GM18505 (cell line): ENCODE measurements around the gene PERM1.
"Not testable (repeated sequence)": the region's sequence is repeated elsewhere in the genome, so short reads cannot be mapped to it uniquely, and the experiment has no call there.

Source experiments
- ATAC-seq: cut with Tn5 transposase; IDR thresholded peaks from one replicate; pipeline ENCODE4 v1.9.1; 2021; ENCODE audit not compliant: unreplicated experiment
- POLR2A ChIP-seq: IDR thresholded peaks from 4 replicates; pipeline ENCODE4 v1.6.1; 2011; ENCODE audit warnings: borderline replicate concordance; ENCODE audit not compliant: insufficient read depth, insufficient read length; ENCODE audit errors: extremely low read depth

PERM1 gene, protein sequence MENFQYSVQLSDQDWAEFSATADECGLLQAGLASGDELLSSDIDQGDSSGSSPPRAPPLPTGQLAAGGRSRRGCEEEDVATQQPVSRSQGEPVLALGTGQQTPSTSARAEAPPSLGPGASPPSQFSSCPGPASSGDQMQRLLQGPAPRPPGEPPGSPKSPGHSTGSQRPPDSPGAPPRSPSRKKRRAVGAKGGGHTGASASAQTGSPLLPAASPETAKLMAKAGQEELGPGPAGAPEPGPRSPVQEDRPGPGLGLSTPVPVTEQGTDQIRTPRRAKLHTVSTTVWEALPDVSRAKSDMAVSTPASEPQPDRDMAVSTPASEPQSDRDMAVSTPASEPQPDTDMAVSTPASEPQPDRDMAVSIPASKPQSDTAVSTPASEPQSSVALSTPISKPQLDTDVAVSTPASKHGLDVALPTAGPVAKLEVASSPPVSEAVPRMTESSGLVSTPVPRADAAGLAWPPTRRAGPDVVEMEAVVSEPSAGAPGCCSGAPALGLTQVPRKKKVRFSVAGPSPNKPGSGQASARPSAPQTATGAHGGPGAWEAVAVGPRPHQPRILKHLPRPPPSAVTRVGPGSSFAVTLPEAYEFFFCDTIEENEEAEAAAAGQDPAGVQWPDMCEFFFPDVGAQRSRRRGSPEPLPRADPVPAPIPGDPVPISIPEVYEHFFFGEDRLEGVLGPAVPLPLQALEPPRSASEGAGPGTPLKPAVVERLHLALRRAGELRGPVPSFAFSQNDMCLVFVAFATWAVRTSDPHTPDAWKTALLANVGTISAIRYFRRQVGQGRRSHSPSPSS

DNA sequence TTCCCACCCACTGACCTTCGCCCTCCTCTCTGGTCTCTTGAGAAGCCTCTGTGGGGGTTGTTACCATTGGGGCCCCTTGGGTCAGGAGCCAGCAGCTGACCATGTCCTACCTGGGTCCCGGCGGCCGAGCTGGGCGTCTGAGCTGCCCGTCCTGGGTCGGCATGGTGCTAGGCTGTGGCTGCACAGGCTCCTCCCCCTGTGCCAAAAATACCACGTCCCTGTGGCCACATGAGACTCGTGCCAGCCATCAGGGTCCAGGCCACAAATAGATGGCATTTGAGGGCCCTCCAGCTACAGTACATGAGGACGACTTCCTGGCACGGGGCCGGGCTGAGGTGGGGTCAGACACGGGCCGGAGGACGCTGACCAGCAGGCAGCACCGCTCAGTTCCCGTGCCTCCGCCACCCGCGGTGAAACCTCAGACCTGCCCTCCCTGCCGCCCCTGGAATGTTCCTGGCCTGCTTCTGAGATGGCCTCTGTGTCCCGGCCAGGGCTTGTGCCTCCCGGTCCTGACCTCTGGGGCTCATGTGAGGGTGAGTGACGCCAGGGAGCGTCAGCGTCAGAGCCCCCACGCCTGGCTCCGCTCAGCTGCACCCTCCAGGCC lies at the start of gene PERM1:
PERM1 (minus strand) TSS at position 139 of the 604 bp plus-strand sequence. CDS start 1,064 bp downstream, outside the sequence.
- no peak for TF ChIP-seq POLR2A
- ATAC-seq, result no peak

DNA sequence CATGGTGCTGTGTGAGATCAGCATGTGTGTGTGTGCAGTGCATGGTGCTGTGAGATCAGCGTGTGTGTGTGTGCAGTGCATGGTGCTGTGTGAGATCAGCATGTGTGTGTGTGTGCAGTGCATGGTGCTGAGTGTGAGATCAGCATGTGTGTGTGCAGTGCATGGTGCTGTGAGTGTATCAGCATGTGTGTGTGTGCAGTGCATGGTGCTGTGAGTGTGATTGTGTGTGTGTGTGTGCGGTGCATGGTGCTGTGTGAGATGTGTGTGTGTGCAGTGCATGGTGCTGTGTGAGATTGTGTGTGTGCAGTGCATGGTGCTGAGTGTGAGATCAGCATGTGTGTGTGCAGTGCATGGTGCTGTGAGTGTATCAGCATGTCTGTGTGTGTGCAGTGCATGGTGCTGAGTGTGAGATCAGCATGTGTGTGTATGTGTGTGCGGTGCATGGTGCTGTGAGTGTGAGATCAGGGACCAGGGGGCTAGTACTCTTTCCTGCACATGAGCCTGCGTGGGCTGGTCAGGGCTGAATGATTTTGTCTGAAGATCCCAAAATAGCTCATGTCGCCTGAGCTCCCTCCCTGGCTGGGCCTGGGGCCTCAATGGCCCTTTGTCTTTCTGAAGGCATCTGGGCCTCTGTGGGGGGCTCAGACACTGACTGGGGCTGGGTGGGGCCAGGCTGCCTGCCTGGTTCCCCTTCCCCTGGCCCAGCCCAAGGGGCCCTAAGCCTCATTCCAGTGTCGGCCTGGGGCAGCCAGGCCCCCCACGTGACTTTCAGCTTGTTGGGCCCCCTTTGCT lies 49.2 kb upstream of the PERM1 start:
- not testable (repeated sequence) for ATAC-seq

DNA sequence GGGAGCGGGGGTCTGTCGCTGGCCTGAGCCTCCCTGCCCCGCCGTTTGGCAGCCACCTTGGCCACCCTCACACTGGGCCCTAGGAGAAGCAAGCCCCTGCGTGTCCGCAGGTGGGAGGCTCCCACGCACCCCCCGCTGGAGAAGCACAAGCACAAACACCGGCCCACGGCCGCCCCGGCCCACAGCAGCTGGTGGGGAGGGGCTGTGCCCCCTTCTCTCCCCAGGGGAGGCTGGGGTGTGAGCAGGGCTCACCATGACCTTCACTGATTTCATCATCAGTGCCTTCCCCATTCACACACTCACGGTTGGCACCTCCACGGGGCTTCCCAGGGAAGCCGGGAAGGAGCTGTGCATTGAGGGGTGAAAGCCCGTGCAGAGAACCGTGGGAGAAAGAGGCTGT lies 45.9 kb upstream of the PERM1 start:
- no peak for ATAC-seq

DNA sequence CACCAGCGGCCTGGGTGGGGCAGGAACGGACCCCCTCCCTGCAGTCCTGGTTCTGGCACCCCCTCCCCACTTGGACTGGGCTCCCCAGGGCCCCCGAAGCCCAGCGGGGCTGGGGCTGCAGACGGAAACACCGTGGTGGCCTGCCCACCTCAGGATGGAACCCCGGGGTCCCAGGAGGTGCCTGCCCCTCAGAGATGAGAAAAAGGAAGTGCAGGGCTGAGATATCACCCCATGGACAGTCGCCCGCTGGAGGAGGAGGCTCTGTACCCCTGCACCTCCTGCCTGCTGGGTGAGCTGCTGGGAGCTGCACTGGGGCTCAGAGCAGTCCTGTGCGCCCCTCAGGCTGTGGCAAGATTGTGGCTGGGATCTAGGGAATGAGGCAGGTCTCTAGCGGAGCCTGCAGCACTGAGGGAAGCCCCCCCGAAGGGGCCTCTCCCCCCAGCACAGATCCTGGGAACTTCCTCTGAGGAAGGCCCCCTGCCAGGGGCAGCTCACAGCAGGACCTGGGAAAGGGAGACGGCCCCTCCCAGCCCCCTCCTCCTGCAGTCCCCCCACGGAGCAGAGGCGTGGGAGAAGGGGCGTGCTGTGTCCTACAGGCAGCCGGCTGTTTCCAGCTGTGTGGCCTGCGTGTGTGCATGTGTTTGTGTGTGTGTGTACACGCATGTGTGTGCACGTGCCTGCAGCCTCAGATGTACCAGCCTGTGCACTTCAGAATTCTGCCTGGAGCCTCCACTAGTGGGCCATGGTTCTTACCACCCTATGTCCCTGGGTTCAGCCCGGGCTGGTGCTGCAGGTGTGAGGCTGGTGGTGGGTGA lies 44.9 kb upstream of the PERM1 start:
- ATAC-seq, result no peak
- no peak for TF ChIP-seq POLR2A

More for the DNA sequence above, 45.9 kb upstream of the PERM1 start:
- no peak for TF ChIP-seq POLR2A

DNA sequence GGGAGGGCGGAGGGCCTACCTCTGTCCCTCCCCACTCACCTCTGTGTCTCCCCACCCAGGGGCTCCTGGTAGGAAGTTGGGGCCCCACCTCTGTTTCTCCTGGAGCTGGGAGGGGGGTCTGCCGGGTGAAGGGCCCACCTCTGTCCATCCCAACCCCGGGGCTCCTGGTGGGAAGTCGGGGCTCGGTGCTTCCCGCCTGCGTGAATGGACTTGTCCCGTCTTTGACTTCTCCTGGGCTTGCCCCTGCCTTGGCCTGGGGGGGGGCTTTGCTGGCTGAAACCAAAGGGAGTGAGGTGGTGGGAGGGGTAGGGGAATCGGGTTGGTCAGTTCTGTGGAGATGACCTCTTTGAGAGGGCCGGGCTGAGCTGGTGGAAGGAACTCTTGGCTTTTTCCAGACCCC lies 43.8 kb upstream of the PERM1 start:
- no peak for TF ChIP-seq POLR2A
- ATAC-seq, result no peak

DNA sequence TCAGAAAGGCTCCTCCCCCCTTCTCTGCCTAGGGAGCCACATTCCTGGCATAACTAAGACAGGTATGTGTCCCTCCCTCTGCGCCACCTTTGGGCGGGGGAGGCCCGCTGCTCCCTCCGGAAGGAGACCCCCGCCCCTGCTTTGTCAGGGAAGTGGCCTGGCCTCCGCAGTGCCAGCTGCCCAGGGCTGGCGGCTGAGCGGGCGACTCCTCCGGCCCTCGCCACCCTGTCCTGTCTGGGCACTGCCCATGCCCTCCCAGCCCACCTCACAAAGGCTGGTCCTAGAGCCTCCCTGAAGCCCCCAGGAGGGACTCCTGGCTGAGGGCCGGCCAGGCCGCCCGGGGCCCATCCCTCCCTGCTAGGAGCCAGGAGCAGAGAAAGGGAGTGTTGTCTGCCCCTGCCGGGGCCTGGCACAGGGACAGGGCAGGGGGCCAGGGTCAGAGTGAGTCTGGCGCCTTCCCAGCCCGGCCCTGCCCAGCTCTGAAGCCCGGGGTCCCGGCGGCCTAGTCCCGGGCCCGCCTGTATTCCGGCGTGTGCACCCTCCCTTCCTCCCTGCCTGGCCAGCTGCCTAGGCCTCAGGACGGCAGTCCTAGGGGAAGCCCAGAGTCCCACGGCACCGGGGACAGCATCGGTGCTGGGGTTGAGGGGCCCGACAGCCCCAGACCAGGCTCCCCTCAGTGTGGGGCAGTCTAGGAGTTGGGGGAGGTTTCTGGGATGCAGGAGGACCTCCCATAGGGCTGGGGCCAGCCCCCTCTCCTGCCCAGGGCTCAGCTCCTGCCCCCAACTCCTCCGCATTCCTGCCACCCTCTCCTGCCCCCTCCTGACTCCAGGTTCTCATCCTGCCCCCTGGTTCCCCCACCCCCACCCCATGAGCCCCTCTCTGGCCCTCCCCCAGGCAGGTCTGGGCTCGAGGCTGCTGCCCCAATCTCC lies 43.1 kb upstream of the PERM1 start:
- no peak for ATAC-seq

DNA sequence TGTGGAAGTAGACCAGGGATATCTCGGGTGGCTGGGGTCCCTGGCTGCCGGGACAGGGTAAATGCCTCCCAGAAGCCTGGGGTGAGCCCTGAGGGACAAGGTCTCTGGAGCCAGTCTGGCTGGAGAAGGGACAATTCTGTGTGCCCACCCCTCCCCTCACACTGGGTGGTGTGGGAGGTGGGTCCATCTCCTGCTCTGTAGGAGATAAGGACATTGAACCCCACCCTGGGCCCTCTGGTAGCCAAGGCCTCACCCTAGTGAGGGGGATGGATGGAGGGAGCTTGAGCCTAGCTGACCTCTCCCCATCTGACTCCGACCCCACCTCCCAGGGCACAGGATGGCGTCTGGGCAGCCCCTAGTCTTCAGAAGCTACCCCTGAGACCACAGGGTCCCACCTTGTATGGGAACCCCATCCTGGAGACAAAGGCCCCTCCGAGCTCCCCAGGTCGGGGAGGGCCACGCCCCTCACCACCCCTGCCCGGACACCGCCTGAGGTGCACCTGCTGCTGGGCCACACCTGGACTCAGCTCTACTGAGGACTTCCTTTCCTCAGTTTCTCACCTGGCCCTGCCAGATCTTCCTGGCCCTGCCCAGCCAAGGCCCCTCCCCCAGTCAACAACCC lies 42.4 kb upstream of the PERM1 start:
- ATAC-seq, result no peak
- TF ChIP-seq POLR2A, result no peak

More for the DNA sequence above, 43.1 kb upstream of the PERM1 start:
- no peak for TF ChIP-seq POLR2A

DNA sequence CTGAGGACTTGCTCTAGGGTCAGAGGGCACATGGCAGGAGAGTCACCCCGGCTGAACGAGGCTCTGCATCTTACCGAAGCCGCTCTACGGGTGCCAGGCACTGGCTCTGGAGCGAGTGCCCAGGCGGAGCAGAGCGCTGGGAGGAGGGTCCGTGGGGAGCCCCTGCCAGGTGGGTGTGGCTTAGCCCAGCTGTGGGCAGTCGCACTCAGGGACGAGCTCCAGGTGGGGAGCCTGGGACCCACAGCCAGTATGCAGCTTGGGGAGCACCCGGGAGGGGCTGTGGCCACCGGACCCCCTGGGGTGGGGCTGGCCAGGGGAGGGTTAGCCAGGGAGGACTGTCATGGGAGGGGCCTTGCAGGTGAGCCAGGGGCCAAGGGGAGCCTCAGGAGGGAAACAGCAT lies 41.8 kb upstream of the PERM1 start:
- TF ChIP-seq POLR2A, result no peak
- no peak for ATAC-seq

DNA sequence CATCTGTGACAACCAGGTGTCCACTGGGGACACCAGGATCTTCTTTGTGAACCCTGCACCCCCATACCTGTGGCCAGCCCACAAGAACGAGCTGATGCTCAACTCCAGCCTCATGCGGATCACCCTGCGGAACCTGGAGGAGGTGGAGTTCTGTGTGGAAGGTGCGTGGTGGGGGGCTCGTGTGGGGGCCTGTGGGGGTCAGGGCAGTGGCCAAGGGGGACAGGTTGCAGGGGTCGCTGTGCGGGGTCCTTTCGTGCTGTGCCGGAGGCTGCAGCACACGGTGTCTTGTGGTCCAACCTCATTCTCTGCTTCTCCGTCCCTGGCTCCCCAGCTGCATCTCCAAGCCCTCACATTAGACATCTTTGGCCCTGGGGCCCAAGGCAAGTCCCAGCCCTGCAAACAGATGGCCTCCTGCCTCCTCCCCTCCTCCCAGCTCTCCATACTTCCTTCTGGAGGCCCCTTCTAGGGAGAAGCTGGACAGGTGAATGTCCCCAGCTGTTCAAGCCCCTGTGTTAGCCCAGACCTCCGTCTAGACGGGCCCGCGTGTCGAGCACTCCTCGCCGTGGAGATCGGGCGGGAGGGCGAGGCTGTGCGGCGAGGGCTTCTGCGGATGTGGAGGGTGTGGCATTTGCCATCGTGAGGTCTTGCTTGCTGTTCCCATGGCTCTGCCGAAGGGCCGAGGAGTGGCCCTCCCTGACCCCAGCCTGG lies 40.6 kb upstream of the PERM1 start:
- ATAC-seq, result no peak
- TF ChIP-seq POLR2A, result no peak

DNA sequence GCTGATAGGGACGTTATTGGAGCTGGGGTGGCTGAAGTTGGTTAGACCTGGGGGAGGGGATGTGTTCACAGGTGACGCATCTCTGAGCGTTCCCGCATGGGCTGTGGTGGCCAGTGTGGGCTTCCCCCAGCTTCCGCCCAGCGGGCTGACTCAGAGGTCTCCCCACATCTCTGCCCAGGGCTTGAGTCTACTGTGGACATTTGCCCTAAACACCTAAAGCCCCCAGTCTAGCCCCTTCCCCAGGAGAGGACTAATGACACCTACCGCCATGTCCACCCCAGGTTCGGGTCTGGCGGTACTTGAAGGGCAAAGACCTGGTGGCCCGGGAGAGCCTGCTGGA lies 40.0 kb upstream of the PERM1 start:
- TF ChIP-seq POLR2A, result no peak
- no peak for ATAC-seq
